BE2C (cell line): ENCODE data around the gene YPEL4.

Experiments used
- DNase-seq: peaks from one replicate; pipeline ENCODE4 v3.0.0-alpha.2; 2020
- H3K27me3 ChIP-seq: fragments of 250-450 bp; sonication (Bioruptor Pico); 2 replicates; pipeline ENCODE4 v1.5.1; 2020; ENCODE audit warnings: mild to moderate bottlenecking
- H3K36me3 ChIP-seq: fragments of 250-450 bp; sonication (Bioruptor Pico); 2 replicates; pipeline ENCODE4 v1.5.1; 2020; ENCODE audit warnings: mild to moderate bottlenecking
- H3K4me1 ChIP-seq: fragments of 250-450 bp; sonication (Bioruptor Pico); 2 replicates; pipeline ENCODE4 v1.5.1; 2020
- H3K4me3 ChIP-seq: 2 replicates; pipeline ENCODE4 v1.5.1; 2011; ENCODE audit warnings: low read depth, low read length
- H3K9me3 ChIP-seq: fragments of 250-450 bp; sonication (Bioruptor Pico); 2 replicates; pipeline ENCODE4 v1.5.1; 2020
- CTCF ChIP-seq: IDR thresholded peaks from 2 replicates; pipeline ENCODE4 v1.5.1; 2012; ENCODE audit warnings: mild to moderate bottlenecking, low read depth, low read length

Gene YPEL4

GRCh38 chr11:57616595-57616994 is 33.1 kb downstream of the YPEL4 start:
- TF ChIP-seq CTCF, result no peak

GRCh38 chr11:57615308-57615707 is 34.4 kb downstream of the YPEL4 start:
- no peaks in the 10 kb centered on the region for H3K36me3 ChIP-seq
- no peaks in the 10 kb centered on the region for H3K4me1 ChIP-seq
- no peak for DNase-seq
- no peak overlapping the region for H3K4me3 ChIP-seq
- no peak for TF ChIP-seq CTCF
- no peaks in the 10 kb centered on the region for H3K27me3 ChIP-seq
- H3K9me3 ChIP-seq, result no peaks in the 10 kb centered on the region

More at GRCh38 chr11:57616595-57616994, 33.1 kb downstream of the YPEL4 start:
- H3K4me1 ChIP-seq, result no peaks in the 10 kb centered on the region
- no peaks in the 10 kb centered on the region for H3K9me3 ChIP-seq
- H3K27me3 ChIP-seq, result no peaks in the 10 kb centered on the region
- H3K4me3 ChIP-seq, result no peak overlapping the region
- H3K36me3 ChIP-seq, result no peaks in the 10 kb centered on the region
- DNase-seq, result no peak

GRCh38 chr11:57614234-57614772 is 35.4 kb downstream of the YPEL4 start:
- no peaks in the 10 kb centered on the region for H3K36me3 ChIP-seq
- TF ChIP-seq CTCF, result no peak
- H3K27me3 ChIP-seq, result no peaks in the 10 kb centered on the region
- H3K9me3 ChIP-seq, result no peaks in the 10 kb centered on the region
- H3K4me3 ChIP-seq, result no peak overlapping the region
- DNase-seq, result no peak
- H3K4me1 ChIP-seq, result no peaks in the 10 kb centered on the region

- Histone ChIP-seq H3K4me3 (no peak overlapping the region), H3K4me1 (no peaks in the 10 kb centered on the region), H3K9me3 (no peaks in the 10 kb centered on the region), H3K36me3 (no peaks in the 10 kb centered on the region), H3K27me3 (no peaks in the 10 kb centered on the region)
- DNase-seq, result no peak
- no peak for TF ChIP-seq CTCF
Observed at GRCh38 chr11:57610170-57610569, 39.5 kb downstream of the YPEL4 start.

- no peaks in the 10 kb centered on the region for H3K27me3 ChIP-seq
- H3K4me3 ChIP-seq, result no peak overlapping the region
- TF ChIP-seq CTCF, result no peak
- no peak for DNase-seq
- H3K36me3 ChIP-seq, result no peaks in the 10 kb centered on the region
- H3K9me3 ChIP-seq, result no peaks in the 10 kb centered on the region
- H3K4me1 ChIP-seq, result no peaks in the 10 kb centered on the region
Observed at GRCh38 chr11:57605028-57605420, 44.7 kb downstream of the YPEL4 start.

GRCh38 chr11:57604296-57605027 is 45.2 kb downstream of the YPEL4 start:
- Histone ChIP-seq H3K27me3 (no peaks in the 10 kb centered on the region), H3K9me3 (no peaks in the 10 kb centered on the region), H3K4me1 (no peaks in the 10 kb centered on the region), H3K4me3 (no peak overlapping the region), H3K36me3 (no peaks in the 10 kb centered on the region)
- DNase-seq, result no peak
- TF ChIP-seq CTCF, result no peak
